ENCODE data around the gene GRAMD2B.

- TF ChIP-seq EZH2 (IDR thresholded peaks at IDR 0.05; ENCODE audit: insufficient read depth, poor library complexity, severe bottlenecking) = no peak
- TF ChIP-seq EZH2phosphoT487 (IDR thresholded peaks at IDR 0.05; ENCODE audit: insufficient read depth, low read depth) = no peak
Measured at GRCh38 chr5:126468091-126468490, 44.9 kb downstream of the GRAMD2B start.

All from GM23248 (cell line).